HUDEP-2 (cell line): ENCODE results near the gene SPRYD4.

Experiments used
- DNase-seq, 76 experiments: peaks; one replicate each; lab custom pipeline; 2025; ENCODE audit not compliant: unreplicated experiment in 76 of 76; lab: John Stamatoyannopoulos, UW

SPRYD4 gene

DNA sequence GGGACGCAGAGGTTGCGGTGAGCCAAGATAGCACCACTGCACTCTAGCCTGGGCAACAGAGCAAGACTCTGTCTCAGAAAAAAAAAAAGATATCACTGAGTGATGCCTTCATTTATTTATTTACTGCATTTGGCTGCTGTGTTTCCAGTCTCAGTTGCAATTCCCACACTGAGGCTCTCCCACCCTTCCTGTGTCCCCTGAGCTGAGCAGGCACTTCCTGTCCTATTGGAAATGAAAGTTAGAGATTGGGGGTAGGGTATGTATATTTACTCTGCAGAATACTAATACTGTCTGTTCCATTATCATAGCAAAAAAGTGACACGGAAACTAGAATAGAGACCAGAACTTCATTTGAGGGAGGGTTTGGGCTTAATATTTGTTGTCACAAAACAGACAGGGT is 51.7 kb downstream of the SPRYD4 start:
- DNase-seq: no peak

- DNase-seq: no peak
Observed at GRCh38 chr12:56520506-56520905, 52.1 kb downstream of the SPRYD4 start.

- no peak for DNase-seq
Observed at GRCh38 chr12:56521209-56521589, 52.8 kb downstream of the SPRYD4 start.

GRCh38 chr12:56521590-56522371 is 53.4 kb downstream of the SPRYD4 start, which contains the start of gene RBMS2:
Gene RBMS2, plus strand, starts transcription at chr12:56521820. Its CDS starts 204 bp downstream, at chr12:56522024.
- DNase-seq: peak in 8 of 76 experiments; percentile 1 to 40 (median 8)

GRCh38 chr12:56522411-56523193 is 54.2 kb downstream of the SPRYD4 start:
- peak in 26 of 76 experiments; percentile 4 to 68 (median 22) for DNase-seq

DNA sequence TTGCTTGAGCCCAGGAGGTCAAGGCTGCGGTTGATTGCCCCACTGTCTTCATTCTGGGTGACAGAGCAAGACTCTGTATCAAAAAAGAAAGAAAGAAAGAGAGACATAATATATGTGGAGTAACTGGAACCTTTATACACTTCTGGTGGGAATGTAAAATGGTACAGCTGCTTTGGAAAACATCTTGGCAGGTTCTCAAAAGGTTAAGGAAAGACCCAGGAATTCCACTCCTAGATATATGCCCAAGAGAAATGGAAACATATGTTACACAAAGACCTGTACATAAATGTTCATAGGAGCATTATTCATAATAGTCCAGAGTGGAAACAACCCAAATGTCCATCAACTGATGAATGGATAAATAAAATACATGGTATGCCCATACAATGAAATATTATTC is 60.5 kb downstream of the SPRYD4 start:
- no peak for DNase-seq
